ENCODE results near the gene PADI6. TPM values are rescaled to one million over a fixed set of nuclear protein-coding genes. Genes with fewer than 3 reads are reported as not detected.

The PADI6 gene
- polyA plus RNA-seq, 1 of the 3 experiments (the other 2 are of a cell fraction) = not detected

GRCh38 chr1:17333081-17333480, 38.9 kb upstream of the PADI6 start (continued):
- TF ChIP-seq SIN3A (IDR thresholded peaks at IDR 0.05; ENCODE audit: borderline replicate concordance, low read depth, low read length) = no peak
- no peak for TF ChIP-seq GABPA (IDR thresholded peaks at IDR 0.05; ENCODE audit: low read depth)
- TF ChIP-seq JUND (IDR thresholded peaks at IDR 0.05) = no peak

GRCh38 chr1:17335821-17336710, 35.9 kb upstream of the PADI6 start:
- Histone ChIP-seq H3K4me3 (ENCODE audit: low read depth in 2 of 2, low read length in 1 of 2) (no peak overlapping the region; a peak in 1 of 4 replicates), H3F3A (replicated peaks; ENCODE audit: insufficient read depth) (no peaks in the 10 kb centered on the region), H3K4me2 (no peak overlapping the region), H3K27me3 (ENCODE audit: insufficient read depth) (peaks cover 3% of the 10 kb centered on the region; the same call in 1 of the 2 replicates), H2AFZ (ENCODE audit: low read depth) (no peak overlapping the region), H3K79me2 (ENCODE audit: insufficient read depth) (no peaks in the 10 kb centered on the region), H3K4me1 (ENCODE audit: control insufficient read depth in 1 of 2, insufficient read depth in 2 of 2, low read depth in 1 of 2, low read length in 1 of 2) (no peaks in the 10 kb centered on the region), H4K20me1 (ENCODE audit: insufficient read depth) (no peaks in the 10 kb centered on the region), H3K9ac (no peak overlapping the region), H3K36me3 (replicated peaks in 1 of 2; ENCODE audit: control insufficient read depth in 1 of 2, insufficient read depth in 2 of 2, low read length in 1 of 2) (no peaks in the 10 kb centered on the region), H3K9me2 (no peaks in the 10 kb centered on the region), H3K27ac (ENCODE audit: low read depth in 2 of 2, low read length in 1 of 2) (no peak overlapping the region), H3K9me3 (no peaks in the 10 kb centered on the region)
- TF ChIP-seq SMC3 (IDR thresholded peaks at IDR 0.05; ENCODE audit: low read depth, low read length) = peak; percentile 71
- TF ChIP-seq RAD21 (IDR thresholded peaks at IDR 0.05; ENCODE audit: low read length) = peak; percentile 68
- no peak for TF ChIP-seq GATA2 (CRISPR knock-in tag; IDR thresholded peaks at IDR 0.05)
- TF ChIP-seq, protein P1, sequence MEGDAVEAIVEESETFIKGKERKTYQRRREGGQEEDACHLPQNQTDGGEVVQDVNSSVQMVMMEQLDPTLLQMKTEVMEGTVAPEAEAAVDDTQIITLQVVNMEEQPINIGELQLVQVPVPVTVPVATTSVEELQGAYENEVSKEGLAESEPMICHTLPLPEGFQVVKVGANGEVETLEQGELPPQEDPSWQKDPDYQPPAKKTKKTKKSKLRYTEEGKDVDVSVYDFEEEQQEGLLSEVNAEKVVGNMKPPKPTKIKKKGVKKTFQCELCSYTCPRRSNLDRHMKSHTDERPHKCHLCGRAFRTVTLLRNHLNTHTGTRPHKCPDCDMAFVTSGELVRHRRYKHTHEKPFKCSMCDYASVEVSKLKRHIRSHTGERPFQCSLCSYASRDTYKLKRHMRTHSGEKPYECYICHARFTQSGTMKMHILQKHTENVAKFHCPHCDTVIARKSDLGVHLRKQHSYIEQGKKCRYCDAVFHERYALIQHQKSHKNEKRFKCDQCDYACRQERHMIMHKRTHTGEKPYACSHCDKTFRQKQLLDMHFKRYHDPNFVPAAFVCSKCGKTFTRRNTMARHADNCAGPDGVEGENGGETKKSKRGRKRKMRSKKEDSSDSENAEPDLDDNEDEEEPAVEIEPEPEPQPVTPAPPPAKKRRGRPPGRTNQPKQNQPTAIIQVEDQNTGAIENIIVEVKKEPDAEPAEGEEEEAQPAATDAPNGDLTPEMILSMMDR (IDR thresholded peaks at IDR 0.05) = peak; percentile 95
- TF ChIP-seq EP300 (IDR thresholded peaks at IDR 0.05; ENCODE audit: borderline replicate concordance in 1 of 2, low read depth in 1 of 2, low read length in 1 of 2) = no peak
- TF ChIP-seq, protein P2, sequence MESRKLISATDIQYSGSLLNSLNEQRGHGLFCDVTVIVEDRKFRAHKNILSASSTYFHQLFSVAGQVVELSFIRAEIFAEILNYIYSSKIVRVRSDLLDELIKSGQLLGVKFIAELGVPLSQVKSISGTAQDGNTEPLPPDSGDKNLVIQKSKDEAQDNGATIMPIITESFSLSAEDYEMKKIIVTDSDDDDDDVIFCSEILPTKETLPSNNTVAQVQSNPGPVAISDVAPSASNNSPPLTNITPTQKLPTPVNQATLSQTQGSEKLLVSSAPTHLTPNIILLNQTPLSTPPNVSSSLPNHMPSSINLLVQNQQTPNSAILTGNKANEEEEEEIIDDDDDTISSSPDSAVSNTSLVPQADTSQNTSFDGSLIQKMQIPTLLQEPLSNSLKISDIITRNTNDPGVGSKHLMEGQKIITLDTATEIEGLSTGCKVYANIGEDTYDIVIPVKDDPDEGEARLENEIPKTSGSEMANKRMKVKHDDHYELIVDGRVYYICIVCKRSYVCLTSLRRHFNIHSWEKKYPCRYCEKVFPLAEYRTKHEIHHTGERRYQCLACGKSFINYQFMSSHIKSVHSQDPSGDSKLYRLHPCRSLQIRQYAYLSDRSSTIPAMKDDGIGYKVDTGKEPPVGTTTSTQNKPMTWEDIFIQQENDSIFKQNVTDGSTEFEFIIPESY (IDR thresholded peaks at IDR 0.05; ENCODE audit: borderline replicate concordance, low read depth) = no peak
- WGBS (ENCODE audit: low lambda C conversion rate) = 16% methylated on average over 17 of the region's 20 CpGs
- DNase-seq = peak; percentile 62
- ChIA-PET POLR2A (no interaction called here), CTCF (interaction anchor here (0.6 to 9.4 kb wide), 34 partner anchors 10 to 278 kb away, joined by 3 to 60 read pairs (median 4); partner anchors contain the start of gene PADI3)
